ENCODE results near the gene FAM13A.

- TF ChIP-seq CTCF (IDR thresholded peaks at IDR 0.05): no peak
- no peak for TF ChIP-seq POLR2A (IDR thresholded peaks at IDR 0.05)
Observed at GRCh38 chr4:88836216-88836615, 220.8 kb downstream of the FAM13A start.

Data from uterus (tissue), 2 donors.